Kidney epithelial cell (primary cell): ENCODE measurements around the gene UQCRC1. TPM values are rescaled to one million over a fixed set of nuclear protein-coding genes. Genes with fewer than 3 reads are reported as not detected.

Experiments
- DNase-seq: peaks from one replicate; pipeline ENCODE4 v3.0.0-alpha.2; 2010; ENCODE audit warnings: low read depth
- H3K27me3 ChIP-seq: 2 replicates; pipeline ENCODE4 v1.6.0; 2011; ENCODE audit warnings: low read length; ENCODE audit not compliant: control insufficient read depth, insufficient read depth
- H3K36me3 ChIP-seq: 2 replicates; pipeline ENCODE4 v1.5.1; 2011; ENCODE audit warnings: low read length; ENCODE audit not compliant: control insufficient read depth, insufficient read depth
- H3K4me3 ChIP-seq: 2 replicates; pipeline ENCODE4 v1.5.1; 2011; ENCODE audit warnings: low read depth, mild to moderate bottlenecking, control low read depth, low read length
- CTCF ChIP-seq: IDR thresholded peaks from 2 replicates; pipeline ENCODE4 v1.5.1; 2011; ENCODE audit warnings: mild to moderate bottlenecking, moderate library complexity, low read length, control low read depth, inconsistent platforms; ENCODE audit not compliant: insufficient read depth, poor library complexity, severe bottlenecking
- total RNA-seq: library from RNA; depleted of rRNA; stranded (reverse); fragments of >200 nt; gene quantifications from 2 replicates; pipeline ENCODE4 v1.2.3, GENCODE V29; 2015

The UQCRC1 gene
- total RNA-seq, 1 donor from 2014 or later: 435 TPM

- Histone ChIP-seq H3K4me3 (peak overlapping the region; percentile 64), H3K27me3 (no peaks in the 10 kb centered on the region), H3K36me3 (peaks cover 2% of the 10 kb centered on the region)
- DNase-seq: no peak
- no peak for TF ChIP-seq CTCF
These were observed 16.1 kb downstream of the UQCRC1 start for GRCh38 chr3:48593337-48593736.

- peaks cover 2% of the 10 kb centered on the region for H3K36me3 ChIP-seq
- no peak overlapping the region for H3K4me3 ChIP-seq
- DNase-seq: no peak
These were observed 16.8 kb downstream of the UQCRC1 start for GRCh38 chr3:48592519-48593087.

GRCh38 chr3:48591886-48592518 is 17.4 kb downstream of the UQCRC1 start:
- H3K36me3 ChIP-seq: peaks cover 4% of the 10 kb centered on the region
- no peaks in the 10 kb centered on the region for H3K27me3 ChIP-seq
- H3K4me3 ChIP-seq: no peak overlapping the region
- no peak for TF ChIP-seq CTCF
- DNase-seq: no peak

More at GRCh38 chr3:48592519-48593087, 16.8 kb downstream of the UQCRC1 start:
- TF ChIP-seq CTCF: no peak
- H3K27me3 ChIP-seq: no peaks in the 10 kb centered on the region

- H3K27me3 ChIP-seq: no peaks in the 10 kb centered on the region
- TF ChIP-seq CTCF: no peak
- no peak overlapping the region for H3K4me3 ChIP-seq
- peaks cover 4% of the 10 kb centered on the region for H3K36me3 ChIP-seq
- no peak for DNase-seq
These were observed 18.0 kb downstream of the UQCRC1 start for GRCh38 chr3:48591436-48591835.

- Histone ChIP-seq H3K4me3 (no peak overlapping the region), H3K27me3 (no peaks in the 10 kb centered on the region), H3K36me3 (peaks cover 6% of the 10 kb centered on the region)
- DNase-seq: no peak
- no peak for TF ChIP-seq CTCF
These were observed 21.2 kb downstream of the UQCRC1 start for GRCh38 chr3:48588230-48588629.

- DNase-seq: no peak
- Histone ChIP-seq H3K4me3 (no peak overlapping the region), H3K27me3 (no peaks in the 10 kb centered on the region), H3K36me3 (peaks cover 7% of the 10 kb centered on the region)
- no peak for TF ChIP-seq CTCF
These were observed 21.8 kb downstream of the UQCRC1 start for GRCh38 chr3:48587686-48588085.
